ENCODE measurements around the gene STX17.

Gene STX17

GRCh38 chr9:99889120-99889519 lies 17.3 kb upstream of the STX17 start:
- no peak for TF ChIP-seq PRDM4 (tag by site-specific recombination; IDR thresholded peaks at IDR 0.05)
- TF ChIP-seq ZNF791 (tag by site-specific recombination; IDR thresholded peaks at IDR 0.05) = no peak
- TF ChIP-seq ZNF292 (tag by site-specific recombination; IDR thresholded peaks at IDR 0.05; ENCODE audit: borderline replicate concordance, low read depth) = no peak
- TF ChIP-seq ZNF639 (tag by site-specific recombination; IDR thresholded peaks at IDR 0.05) = no peak
- TF ChIP-seq ZNF449 (tag by site-specific recombination; IDR thresholded peaks at IDR 0.05) = no peak
- TF ChIP-seq SALL2 (tag by site-specific recombination; IDR thresholded peaks at IDR 0.05; ENCODE audit: borderline replicate concordance) = no peak
- no peak for TF ChIP-seq TCF7L2 (IDR thresholded peaks at IDR 0.05; ENCODE audit: borderline replicate concordance, low read depth, low read length)
- TF ChIP-seq PBX3 (CRISPR knock-in tag; IDR thresholded peaks at IDR 0.05) = no peak
- no peak for TF ChIP-seq ZNF155 (tag by site-specific recombination; IDR thresholded peaks at IDR 0.05)
- TF ChIP-seq ZBTB48 (tag by site-specific recombination; IDR thresholded peaks at IDR 0.05) = no peak
- no peak for TF ChIP-seq ATF2 (tag by site-specific recombination; IDR thresholded peaks at IDR 0.05; ENCODE audit: low read depth)
- TF ChIP-seq YY1 (tag by site-specific recombination; IDR thresholded peaks at IDR 0.05) = no peak
- TF ChIP-seq GFI1B (tag by site-specific recombination; IDR thresholded peaks at IDR 0.05) = no peak
- no peak for TF ChIP-seq HOXC10 (CRISPR knock-in tag; IDR thresholded peaks at IDR 0.05)
- no peak for TF ChIP-seq ZNF555 (tag by site-specific recombination; conservative IDR thresholded peaks at IDR 0.05)
- no peak for TF ChIP-seq ZNF785 (tag by site-specific recombination; IDR thresholded peaks at IDR 0.05)
- no peak for TF ChIP-seq ZNF324 (tag by site-specific recombination; IDR thresholded peaks at IDR 0.05)
- no peak for TF ChIP-seq PRDM2 (tag by site-specific recombination; IDR thresholded peaks at IDR 0.05; ENCODE audit: borderline replicate concordance)
- ChIA-PET POLR2A (no interaction called here), CTCF (interaction anchor here (0.6 to 1.5 kb wide), 4 partner anchors 16 to 334 kb away, joined by 3 to 4 read pairs (median 4); no protein-coding TSS in a partner anchor)
- H3K4me1 ChIP-seq (ENCODE audit: control insufficient read depth, insufficient read depth, low read length) = no peaks in the 10 kb centered on the region
- no peak overlapping the region for H3K4me3 ChIP-seq (ENCODE audit: low read depth, low read length)
- no peaks in the 10 kb centered on the region for H3K36me3 ChIP-seq (ENCODE audit: control insufficient read depth in 2 of 2, insufficient read depth in 1 of 2, low read length in 2 of 2)
- H3K27ac ChIP-seq (ENCODE audit: extremely low read depth, low read depth, low read length) = no peak overlapping the region
- no peaks in the 10 kb centered on the region for H3K9me3 ChIP-seq (ENCODE audit: control insufficient read depth, insufficient read depth, low read depth, low read length)
